Cardiac fibroblast (primary cell): ENCODE data around the gene PRR19.
A peak's percentile ranks its signal among the peaks of the same experiment; 100 is the strongest.

ENCODE experiments used
- DNase-seq, 2 donors: peaks; one replicate each; pipeline versions ENCODE4 v3.0.0 to v3.0.0-alpha.2; 2010; ENCODE audit warnings: low read depth in 2 of 2
- H3K4me3 ChIP-seq, 2 donors: replicated peaks in 1 of 2; 1 replicate in 1 of 2; 2 replicates in 1 of 2; pipeline ENCODE4 v1.5.1; 2011; ENCODE audit warnings: low read depth in 2 of 2, low read length in 2 of 2, mild to moderate bottlenecking in 2 of 2, moderate library complexity in 1 of 2
- CTCF ChIP-seq: IDR thresholded peaks from one replicate; pipeline ENCODE4 v1.5.1; 2011; ENCODE audit warnings: low read depth, mild to moderate bottlenecking, low read length, inconsistent platforms

PRR19 gene

GRCh38 chr19:42280815-42281145 is 21.2 kb upstream of the PRR19 start:
- H3K4me3 ChIP-seq, result peak overlapping the region; percentile 41 to 76
- TF ChIP-seq CTCF, result no peak
- peak in 1 of 2 donors; percentile 15 for DNase-seq

GRCh38 chr19:42281146-42281826 is 20.6 kb upstream of the PRR19 start:
- peak; percentile 4 for TF ChIP-seq CTCF
- peak overlapping the region; percentile 41 to 76 for H3K4me3 ChIP-seq
- DNase-seq, result peak; percentile 22 to 70

GRCh38 chr19:42281827-42282762 is 19.8 kb upstream of the PRR19 start:
- DNase-seq, result peak; percentile 28 to 68
- H3K4me3 ChIP-seq, result peak overlapping the region; percentile 41 to 76
- no peak for TF ChIP-seq CTCF

- DNase-seq, result no peak
- no peak for TF ChIP-seq CTCF
- H3K4me3 ChIP-seq, result peak overlapping the region in 1 of 2 donors; percentile 46
These were observed 19.1 kb upstream of the PRR19 start for GRCh38 chr19:42282819-42283187.

GRCh38 chr19:42283188-42284065 is 18.5 kb upstream of the PRR19 start:
- DNase-seq, result peak; percentile 90 to 97
- TF ChIP-seq CTCF, result no peak
- H3K4me3 ChIP-seq, result peak overlapping the region in 1 of 2 donors; percentile 48

GRCh38 chr19:42284066-42284501 is 17.8 kb upstream of the PRR19 start:
- peak; percentile 67 to 90 for DNase-seq
- H3K4me3 ChIP-seq, result peak overlapping the region in 1 of 2 donors; percentile 63
- no peak for TF ChIP-seq CTCF
